ENCODE results near the gene TMEM119. TPM values are rescaled to one million over a fixed set of nuclear protein-coding genes. Genes with fewer than 3 reads are reported as not detected.
A peak's percentile ranks its signal among the peaks of the same experiment; 100 is the strongest.
"Not testable (repeated sequence)": the region's sequence is repeated elsewhere in the genome, so short reads cannot be mapped to it uniquely, and the experiment has no call there.

Gene TMEM119
- total and polyA plus RNA-seq, 7 experiments from 2014 or later: 0.13 to 1.6 (median 0.50) TPM; not detected in 1

DNA sequence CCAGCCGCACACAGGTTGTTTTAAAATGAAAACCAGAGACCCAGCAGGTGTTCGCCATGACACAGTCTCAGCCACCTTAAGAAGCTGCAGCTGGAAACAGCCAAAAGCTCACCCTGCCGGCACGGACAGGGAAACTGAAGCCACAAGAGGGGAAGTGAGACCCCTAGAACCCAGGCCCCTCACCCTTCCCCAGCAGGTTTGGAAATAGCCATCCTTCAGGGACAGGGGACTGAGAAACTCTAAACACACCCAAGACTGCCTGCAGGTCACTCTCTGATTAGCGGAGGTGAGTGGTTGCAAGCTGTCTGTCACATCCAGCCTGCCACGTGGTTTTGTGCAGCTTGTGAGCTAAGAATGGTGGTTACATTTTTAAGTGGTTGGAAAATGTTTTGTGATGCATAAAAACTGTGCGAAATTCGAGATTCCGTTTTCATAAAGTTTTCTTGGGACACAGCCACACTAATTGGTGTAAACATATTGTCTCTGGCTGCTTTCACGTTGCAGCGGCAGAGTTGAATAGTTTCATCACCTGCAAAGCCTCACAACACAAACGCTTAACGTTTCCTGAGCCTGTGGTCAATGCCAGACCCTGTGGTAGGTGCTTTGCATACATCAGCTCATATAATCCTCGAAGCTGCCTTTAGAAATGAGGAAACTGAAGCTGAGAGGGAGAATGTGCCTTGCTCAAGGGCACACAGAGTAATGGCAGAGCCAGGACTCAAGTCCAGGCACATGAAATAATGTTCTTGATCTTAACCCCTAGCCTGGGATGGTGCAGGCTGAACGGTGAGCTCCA, 37.5 kb upstream of the TMEM119 start:
- intact Hi-C loops (cut with micrococcal nuclease): loop anchor here (1.0 to 10.0 kb wide), 7 partner anchors 11 to 1541 kb away; partner anchors contain the start of genes CRY1 (in 1 of the 2), GLTP (in 1 of the 2), ISCU (in 1 of the 2) and SSH1 (in 1 of the 2)
- no peaks in the 10 kb centered on the region for H3K9me3 ChIP-seq (ENCODE audit: control insufficient read depth in 2 of 3, low read length in 3 of 3)
- H3K27ac ChIP-seq (ENCODE audit: low read depth, low read length): peak overlapping the region; percentile 89
- POLR2A ChIA-PET: interaction anchor here (0.6 to 12.6 kb wide), 8 partner anchors 10 to 454 kb away, joined by 3 to 200 read pairs (median 32); partner anchors contain the start of genes ISCU and SART3
- Mint-ChIP-seq H3K9me3 (peaks cover 0 to 4% (median 0%) of the 10 kb centered on the region in 11 donors), H3K4me1 (peaks cover 40 to 66% (median 55%) of the 10 kb centered on the region in 7 donors), H3K27ac (peak overlapping the region; percentile 95 to 100 (median 98)), H3K27me3 (no peaks in the 10 kb centered on the region), H3K4me3 (peak overlapping the region; percentile 90 to 100 (median 99)), H3K36me3 (peaks cover 4 to 31% (median 9%) of the 10 kb centered on the region in 5 donors)
- peaks cover 0 to 5% (median 0%) of the 10 kb centered on the region in 3 experiments for H3K36me3 ChIP-seq (ENCODE audit: control insufficient read depth in 2 of 3, insufficient read depth in 3 of 3, low read length in 3 of 3)
- H3K4me1 ChIP-seq (ENCODE audit: control insufficient read depth in 2 of 2, insufficient read depth in 2 of 2, low read length in 2 of 2): peaks cover 36% of the 10 kb centered on the region in 2 donors
- peak; percentile 12 for ATAC-seq
- DNase-seq: peak in 8 of 9 donors; percentile 48 to 66 (median 57)
- no peaks in the 10 kb centered on the region for H3K27me3 ChIP-seq (ENCODE audit: control insufficient read depth in 2 of 2, insufficient read depth in 2 of 2, low read length in 2 of 2)
- H3K4me3 ChIP-seq (ENCODE audit: low read length): peak overlapping the region; percentile 98
- CTCF ChIA-PET: interaction anchor here (1.0 to 10.6 kb wide), 10 partner anchors 11 to 168 kb away, joined by 3 to 149 read pairs (median 4); partner anchors contain the start of gene ISCU

DNA sequence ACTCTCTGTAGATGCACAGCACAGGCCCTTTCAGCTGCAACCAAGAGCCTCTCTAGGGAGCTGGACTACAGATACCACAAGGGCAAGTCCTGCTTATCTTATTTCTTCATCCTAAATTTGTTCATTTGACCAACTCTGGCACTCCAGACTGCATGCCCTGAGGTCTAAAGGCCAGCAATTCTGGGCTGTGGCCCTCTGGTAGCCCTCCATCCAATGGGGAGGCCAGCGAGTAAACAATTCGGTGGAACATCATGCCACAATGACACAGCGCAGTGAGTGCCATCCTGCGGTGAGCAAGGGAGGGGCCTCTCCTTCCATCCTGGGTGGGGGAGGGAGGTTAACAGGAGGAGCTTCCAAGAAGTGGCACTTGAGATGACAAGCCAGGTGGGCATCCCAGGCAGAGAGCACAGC, 36.5 kb upstream of the TMEM119 start:
- Histone ChIP-seq H3K9me3 (ENCODE audit: control insufficient read depth in 2 of 3, low read length in 3 of 3) (no peaks in the 10 kb centered on the region), H3K36me3 (ENCODE audit: control insufficient read depth in 2 of 3, insufficient read depth in 3 of 3, low read length in 3 of 3) (peaks cover 0 to 5% (median 0%) of the 10 kb centered on the region in 3 experiments), H3K27ac (ENCODE audit: low read depth, low read length) (peak overlapping the region; percentile 89), H3K27me3 (ENCODE audit: control insufficient read depth in 2 of 2, insufficient read depth in 2 of 2, low read length in 2 of 2) (no peaks in the 10 kb centered on the region), H3K4me1 (ENCODE audit: control insufficient read depth in 2 of 2, insufficient read depth in 2 of 2, low read length in 2 of 2) (peaks cover 46% of the 10 kb centered on the region in 2 donors), H3K4me3 (ENCODE audit: low read length) (peak overlapping the region; percentile 98)
- ChIA-PET CTCF (interaction anchor here (0.7 to 10.6 kb wide), 10 partner anchors 12 to 168 kb away, joined by 3 to 149 read pairs (median 6); partner anchors contain the start of genes ISCU and SART3), POLR2A (interaction anchor here (0.5 to 12.6 kb wide), 10 partner anchors 8 to 1940 kb away, joined by 3 to 200 read pairs (median 12); partner anchors contain the start of genes ISCU and SART3)
- Mint-ChIP-seq H3K27me3 (no peaks in the 10 kb centered on the region), H3K4me3 (peak overlapping the region; percentile 90 to 100 (median 99)), H3K27ac (peak overlapping the region; percentile 95 to 100 (median 98)), H3K4me1 (peaks cover 48 to 73% (median 63%) of the 10 kb centered on the region in 7 donors), H3K9me3 (peaks cover 0 to 4% (median 0%) of the 10 kb centered on the region in 11 donors), H3K36me3 (peaks cover 4 to 34% (median 9%) of the 10 kb centered on the region in 5 donors)
- intact Hi-C loops (cut with micrococcal nuclease): loop anchor here (1.0 to 10.0 kb wide), 6 partner anchors 30 to 1540 kb away; partner anchors contain the start of genes CRY1 (in 1 of the 2), FICD (in 1 of the 2) and GLTP (in 1 of the 2)
- DNase-seq (peak in 6 of 9 donors; percentile 30 to 50 (median 45)), ATAC-seq (peak; percentile 12)

DNA sequence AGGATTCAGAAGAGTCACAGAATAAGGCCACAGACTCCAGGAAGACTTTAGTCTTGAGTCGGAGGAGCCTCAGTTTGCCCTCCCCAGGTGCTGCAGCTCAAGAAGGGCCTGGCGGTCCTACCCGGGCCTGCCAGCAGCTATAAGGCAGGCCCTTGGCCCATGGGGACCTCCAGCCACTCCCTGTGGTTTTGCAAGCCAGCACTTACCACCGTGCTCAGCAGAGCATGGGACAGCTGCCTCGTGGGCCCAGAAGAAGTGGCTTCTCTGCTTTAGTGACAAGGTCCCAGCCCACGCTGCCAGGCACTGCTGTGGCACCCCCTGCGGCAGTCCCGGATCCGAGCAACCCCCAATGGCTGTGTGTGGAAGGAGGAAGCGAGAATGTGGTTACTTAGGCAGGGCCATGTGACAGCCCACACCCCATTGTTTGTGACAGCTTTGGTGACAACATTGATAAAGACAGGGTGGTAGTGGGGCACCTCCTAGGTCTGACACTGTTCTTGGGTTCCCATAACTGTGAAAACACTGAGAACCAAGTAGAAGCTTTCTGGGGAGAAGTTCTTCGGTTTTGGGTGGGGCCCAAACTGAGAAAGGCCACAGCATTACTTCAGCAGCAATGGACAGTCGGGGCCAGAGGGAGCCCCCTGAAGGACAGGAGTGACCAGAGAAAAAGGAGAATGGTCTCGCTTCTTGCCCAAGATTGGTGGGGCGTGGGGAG, 35.8 kb upstream of the TMEM119 start, which contains the start of gene SELPLG:
TSS of gene SELPLG (minus strand) at position 361 of the 715 bp plus-strand sequence. CDS start 9,587 bp downstream, outside the sequence.
- no peaks in the 10 kb centered on the region for H3K27me3 Mint-ChIP-seq
- DNase-seq: peak; percentile 70 to 96 (median 93)
- peak within 1 kb of the TSS; percentile 89 for H3K27ac ChIP-seq (ENCODE audit: low read depth, low read length)
- peak within 1 kb of the TSS; percentile 95 to 100 (median 98) for H3K27ac Mint-ChIP-seq
- H3K4me3 Mint-ChIP-seq: peak within 1 kb of the TSS; percentile 90 to 100 (median 99)
- intact Hi-C loops (cut with micrococcal nuclease): loop anchor here (1.0 to 10.0 kb wide), 11 partner anchors 15 to 1539 kb away; partner anchors contain the start of genes CORO1C (in 2 of the 2), CRY1 (in 1 of the 2), FICD (in 1 of the 2) and GLTP (in 1 of the 2)
- peaks cover 50 to 73% (median 66%) of the 10 kb centered on the region in 7 donors for H3K4me1 Mint-ChIP-seq
- CTCF ChIA-PET: interaction anchor here (0.7 to 10.6 kb wide), 8 partner anchors 13 to 169 kb away, joined by 3 to 149 read pairs (median 14); partner anchors contain the start of genes ISCU and SART3
- H3K4me1 ChIP-seq (ENCODE audit: control insufficient read depth in 2 of 2, insufficient read depth in 2 of 2, low read length in 2 of 2): peaks cover 50 to 53% of the 10 kb centered on the region in 2 donors
- peak; percentile 83 for ATAC-seq
- peaks cover 4 to 37% (median 9%) of the 10 kb centered on the region in 5 donors for H3K36me3 Mint-ChIP-seq
- POLR2A ChIA-PET: interaction anchor here (0.6 to 12.6 kb wide), 14 partner anchors 9 to 1941 kb away, joined by 3 to 200 read pairs (median 5); partner anchors contain the start of genes ISCU, SART3 and SSH1
- H3K9me3 Mint-ChIP-seq: peaks cover 0 to 4% (median 0%) of the 10 kb centered on the region in 11 donors
- no peaks in the 10 kb centered on the region for H3K9me3 ChIP-seq (ENCODE audit: control insufficient read depth in 2 of 3, low read length in 3 of 3)
- peak within 1 kb of the TSS; percentile 98 for H3K4me3 ChIP-seq (ENCODE audit: low read length)
- H3K27me3 ChIP-seq (ENCODE audit: control insufficient read depth in 2 of 2, insufficient read depth in 2 of 2, low read length in 2 of 2): no peaks in the 10 kb centered on the region
- H3K36me3 ChIP-seq (ENCODE audit: control insufficient read depth in 2 of 3, insufficient read depth in 3 of 3, low read length in 3 of 3): peaks cover 0 to 5% (median 0%) of the 10 kb centered on the region in 3 experiments

DNA sequence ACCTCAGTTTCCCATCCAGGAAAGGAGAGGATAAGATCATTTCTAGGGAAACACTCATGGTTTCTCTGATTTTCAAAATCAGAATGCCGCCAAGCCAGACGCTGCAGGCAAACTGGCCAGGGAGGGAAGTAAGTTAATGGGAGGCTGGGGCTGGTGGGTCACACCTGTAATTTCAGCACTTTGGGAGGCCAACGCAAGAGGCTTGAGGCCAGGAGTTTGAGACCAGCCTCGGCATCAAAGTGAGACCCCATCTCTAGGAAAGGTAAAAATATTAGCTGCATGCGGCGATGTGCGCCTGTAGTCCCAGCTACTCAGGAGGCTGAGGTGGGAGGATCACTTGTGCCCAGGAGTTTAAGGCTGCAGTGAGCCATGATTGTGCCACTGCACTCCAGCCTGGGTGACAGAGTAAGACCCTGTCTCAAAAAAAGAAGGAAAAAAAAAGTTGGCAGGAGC, 35.2 kb upstream of the TMEM119 start:
- Mint-ChIP-seq H3K4me1 (peaks cover 55 to 79% (median 72%) of the 10 kb centered on the region in 7 donors), H3K36me3 (peaks cover 4 to 43% (median 9%) of the 10 kb centered on the region in 5 donors)

DNA sequence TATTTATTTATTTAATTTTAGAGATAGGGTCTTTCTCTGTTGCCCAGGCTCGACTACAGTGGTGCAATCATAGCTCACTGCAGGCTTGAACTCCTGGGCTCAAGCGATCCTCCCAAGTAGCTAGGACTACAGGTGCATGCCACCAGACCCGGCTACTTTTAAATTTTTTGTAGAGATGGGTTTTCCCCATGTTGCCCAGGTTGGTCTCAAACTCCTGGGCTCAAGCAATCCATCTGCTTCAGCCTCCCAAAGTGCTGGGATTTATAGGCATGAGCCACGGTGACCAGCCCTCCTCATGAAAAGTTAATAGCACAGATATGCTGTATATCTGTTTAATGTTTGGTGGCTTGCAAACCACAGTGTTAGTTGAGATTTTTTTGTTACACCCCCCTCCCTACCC, 33.4 kb upstream of the TMEM119 start:
- H3K27ac Mint-ChIP-seq: peak overlapping the region; percentile 95 to 100 (median 98)
- H3K4me3 Mint-ChIP-seq: peak overlapping the region; percentile 90 to 100 (median 99)
- peak overlapping the region; percentile 89 for H3K27ac ChIP-seq (ENCODE audit: low read depth, low read length)
- H3K27me3 Mint-ChIP-seq; ATAC-seq; H3K27me3 ChIP-seq (ENCODE audit: control insufficient read depth in 2 of 2, insufficient read depth in 2 of 2, low read length in 2 of 2); DNase-seq; H3K9me3 Mint-ChIP-seq; H3K9me3 ChIP-seq (ENCODE audit: control insufficient read depth in 2 of 3, low read length in 3 of 3): not testable (repeated sequence)
- peaks cover 0 to 25% (median 0%) of the 10 kb centered on the region in 3 experiments for H3K36me3 ChIP-seq (ENCODE audit: control insufficient read depth in 2 of 3, insufficient read depth in 3 of 3, low read length in 3 of 3)
- H3K4me3 ChIP-seq (ENCODE audit: low read length): peak overlapping the region; percentile 98
- intact Hi-C loops (cut with micrococcal nuclease): loop anchor here (1.0 to 10.0 kb wide), 4 partner anchors 114 to 1536 kb away; partner anchors contain the start of genes FICD (in 2 of the 2), CRY1 (in 1 of the 2) and GLTP (in 1 of the 2)
- CTCF ChIA-PET: interaction anchor here (0.8 to 10.6 kb wide), 7 partner anchors 10 to 172 kb away, joined by 3 to 149 read pairs (median 4); no protein-coding TSS in a partner anchor
- H3K4me1 ChIP-seq (ENCODE audit: control insufficient read depth in 2 of 2, insufficient read depth in 2 of 2, low read length in 2 of 2): peaks cover 62 to 73% of the 10 kb centered on the region in 2 donors
- POLR2A ChIA-PET: interaction anchor here (0.7 to 12.6 kb wide), 10 partner anchors 8 to 65 kb away, joined by 3 to 200 read pairs (median 13); partner anchors contain the start of genes ISCU and SART3
- peaks cover 4 to 50% (median 9%) of the 10 kb centered on the region in 5 donors for H3K36me3 Mint-ChIP-seq
- peaks cover 46 to 76% (median 70%) of the 10 kb centered on the region in 7 donors for H3K4me1 Mint-ChIP-seq

More for the DNA sequence above, 35.2 kb upstream of the TMEM119 start:
- Histone ChIP-seq H3K36me3 (ENCODE audit: control insufficient read depth in 2 of 3, insufficient read depth in 3 of 3, low read length in 3 of 3) (peaks cover 0 to 10% (median 0%) of the 10 kb centered on the region in 3 experiments), H3K27ac (ENCODE audit: low read depth, low read length) (peak overlapping the region; percentile 89), H3K27me3 (ENCODE audit: control insufficient read depth in 2 of 2, insufficient read depth in 2 of 2, low read length in 2 of 2) (no peaks in the 10 kb centered on the region), H3K9me3 (ENCODE audit: control insufficient read depth in 2 of 3, low read length in 3 of 3) (no peaks in the 10 kb centered on the region), H3K4me3 (ENCODE audit: low read length) (peak overlapping the region; percentile 98), H3K4me1 (ENCODE audit: control insufficient read depth in 2 of 2, insufficient read depth in 2 of 2, low read length in 2 of 2) (peaks cover 52 to 57% of the 10 kb centered on the region in 2 donors)
- Mint-ChIP-seq H3K9me3 (peaks cover 0 to 4% (median 0%) of the 10 kb centered on the region in 11 donors), H3K27ac (peak overlapping the region; percentile 95 to 100 (median 98)), H3K4me3 (peak overlapping the region; percentile 90 to 100 (median 99)), H3K27me3 (no peaks in the 10 kb centered on the region)
- DNase-seq: no peak
- ChIA-PET POLR2A (interaction anchor here (0.9 to 12.6 kb wide), 10 partner anchors 10 to 883 kb away, joined by 3 to 200 read pairs (median 12); partner anchors contain the start of genes ISCU, SART3 and SSH1), CTCF (interaction anchor here (0.7 to 10.6 kb wide), 8 partner anchors 13 to 169 kb away, joined by 3 to 149 read pairs (median 14); partner anchors contain the start of gene ISCU)
- intact Hi-C loops (cut with micrococcal nuclease): loop anchor here (1.0 to 10.0 kb wide), 10 partner anchors 15 to 1538 kb away; partner anchors contain the start of genes CORO1C (in 2 of the 2), CRY1 (in 1 of the 2), FICD (in 1 of the 2) and GLTP (in 1 of the 2)
- no peak for ATAC-seq
